Spleen (tissue), 11 donors: Measurements from ENCODE around the gene BLNK. TPM values are rescaled to one million over a fixed set of nuclear protein-coding genes. Genes with fewer than 3 reads are reported as not detected.

ENCODE experiments used
- DNase-seq: peaks from one replicate; pipeline ENCODE4 v3.0.0-alpha.2; 2020
- H3K27ac ChIP-seq, 8 donors: fragments of 200-600 bp; sonication (generic) in 7 of 8; 1 replicate in 4 of 8; 2 replicates in 4 of 8; pipeline versions ENCODE4 v1.5.0 to v1.8.0; 2016 to 2021; ENCODE audit warnings: inconsistent platforms in 4 of 8, mild to moderate bottlenecking in 4 of 8, moderate library complexity in 1 of 8
- H3K27me3 ChIP-seq, 7 donors: fragments of 200-600 bp; sonication (generic) in 6 of 7; replicated peaks in 1 of 7; 1 replicate in 4 of 7; 2 replicates in 3 of 7; pipeline versions ENCODE4 v1.5.0 to v1.8.0; 2016 to 2021; ENCODE audit warnings: inconsistent platforms in 3 of 7, mild to moderate bottlenecking in 1 of 7
- H3K36me3 ChIP-seq, 6 donors: fragments of 200-600 bp; sonication (generic) in 5 of 6; 1 replicate in 4 of 6; 2 replicates in 2 of 6; pipeline versions ENCODE4 v1.5.0 to v1.8.0; 2016 to 2021; ENCODE audit warnings: inconsistent platforms in 2 of 6
- H3K4me1 ChIP-seq, 6 donors: fragments of 200-600 bp; sonication (generic) in 5 of 6; 1 replicate in 3 of 6; 2 replicates in 3 of 6; pipeline versions ENCODE4 v1.5.0 to v1.8.0; 2016 to 2021; ENCODE audit warnings: inconsistent platforms in 3 of 6
- H3K4me3 ChIP-seq, 8 donors: fragments of 200-600 bp; sonication (generic) in 7 of 8; 1 replicate in 4 of 8; 2 replicates in 4 of 8; pipeline versions ENCODE4 v1.5.0 to v1.8.0; 2016 to 2021; ENCODE audit warnings: inconsistent platforms in 4 of 8, mild to moderate bottlenecking in 4 of 8, moderate library complexity in 2 of 8
- H3K9me3 ChIP-seq, 8 donors: fragments of 200-600 bp; sonication (generic) in 7 of 8; 1 replicate in 4 of 8; 2 replicates in 4 of 8; pipeline versions ENCODE4 v1.5.0 to v1.8.0; 2016 to 2021; ENCODE audit warnings: inconsistent platforms in 4 of 8
- POLR2A ChIP-seq, 3 donors: fragments of 450-650 bp; IDR thresholded peaks; one replicate each; pipeline ENCODE4 v1.5.1; 2017; ENCODE audit warnings: antibody characterized with exemption in 3 of 3, mild to moderate bottlenecking in 1 of 3
- POLR2AphosphoS5 ChIP-seq, 3 donors: sonication (generic); formaldehyde crosslinking; IDR thresholded peaks; one replicate each; pipeline ENCODE4 v1.5.1; 2017; ENCODE audit warnings: antibody characterized with exemption in 3 of 3
- WGBS, 5 donors: extraction: QIAGEN DNeasy Blood & Tissue Kit in 3 of 5; methylation state at CpG; one replicate each; pipeline versions ENCODE4 v1.1.5 to v1.1.7; 2013 to 2018; 5-methylcytosine and 5-hydroxymethylcytosine counted together
- intact Hi-C: fragments of 100-400 bp; cut with DNase I; formaldehyde crosslinking; loops from one replicate; pipeline ENCODE4 v1.15.0; 2023; ENCODE audit warnings: low total_unique reads
- polyA plus RNA-seq, 3 donors: library from polyadenylated mRNA; stranded (reverse); fragments of 200-250 nt; gene quantifications; one replicate each; pipeline ENCODE4 v1.2.1, GENCODE V29; 2013
- total RNA-seq, 7 donors: library from RNA; depleted of rRNA in 3 of 7; stranded (reverse); fragments of >200 nt in 3 of 7; fragmentation: NEBNext Ultra II Directional in 4 of 7; extraction: Animal tissue kit (Norgen Biotek cat#: 25700) in 4 of 7; gene quantifications; one replicate each; pipeline versions ENCODE4 v1.1.0 to v1.2.1, GENCODE V29; 2016 to 2021
- TF ChIP-seq, protein P1 (sequence below), 11 experiments: fragments of 200-600 bp in 7 of 11; fragments of 450-650 bp in 4 of 11; sonication (generic) in 4 of 11; IDR thresholded peaks in 8 of 11; conservative IDR thresholded peaks in 3 of 11; 1 replicate in 7 of 11; 2 replicates in 4 of 11; pipeline versions ENCODE4 v1.4.0 to v1.8.0; 2016 to 2021; ENCODE audit warnings: antibody characterized with exemption in 11 of 11, inconsistent platforms in 4 of 11, mild to moderate bottlenecking in 1 of 11
- donor health status: healthy with polysubstance abuse.
- donor health status: DM: no; HTN: no; CAD: no; lungs with moderate emphysema.
- donor health status: DM: no; HTN: no; CAD: no.
- donor health status: Bipolar disorder and iron deficiency.
- donor health status: healthy.
- donor health status: DM: no; HTN: no; CAD: no.
- donor health status: DM: yes; HTN: yes; CAD: no.

Gene BLNK
- total and polyA plus RNA-seq, 10 donors = 63.7 to 128 (median 91.0) TPM

DNA sequence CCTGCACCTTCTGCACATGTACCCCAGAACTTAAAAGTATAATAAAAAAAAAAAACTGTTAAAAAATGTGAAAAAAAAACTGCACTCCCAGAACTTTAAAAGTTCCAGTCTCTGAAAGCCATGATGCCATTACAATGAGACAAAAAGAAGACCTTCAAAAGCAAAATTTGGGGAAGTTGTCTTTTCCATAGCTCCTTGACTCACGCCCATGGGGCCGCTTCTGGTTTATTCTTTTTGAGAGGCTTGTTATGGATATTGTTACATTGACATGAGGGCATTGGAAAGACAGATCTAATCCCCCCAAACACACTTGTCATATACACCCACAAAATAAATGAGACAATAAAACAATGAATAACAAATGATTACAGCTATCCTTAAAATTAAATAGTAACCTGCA lies 798 bp downstream of the BLNK start:
- intact Hi-C loops = no loop called here
- WGBS, 5 donors = 45 to 65% (median 55%) methylated on average over 2 of the region's 2 CpGs
- H3K4me1 ChIP-seq = peaks cover 0 to 73% (median 25%) of the 10 kb centered on the region in 6 donors
- no peaks in the 10 kb centered on the region for H3K9me3 ChIP-seq
- peak overlapping the region; percentile 55 to 86 (median 74) for H3K27ac ChIP-seq
- peak overlapping the region; percentile 31 to 72 (median 45) for H3K4me3 ChIP-seq
- no peak for DNase-seq
- H3K27me3 ChIP-seq = no peaks in the 10 kb centered on the region
- TF ChIP-seq, protein P1, sequence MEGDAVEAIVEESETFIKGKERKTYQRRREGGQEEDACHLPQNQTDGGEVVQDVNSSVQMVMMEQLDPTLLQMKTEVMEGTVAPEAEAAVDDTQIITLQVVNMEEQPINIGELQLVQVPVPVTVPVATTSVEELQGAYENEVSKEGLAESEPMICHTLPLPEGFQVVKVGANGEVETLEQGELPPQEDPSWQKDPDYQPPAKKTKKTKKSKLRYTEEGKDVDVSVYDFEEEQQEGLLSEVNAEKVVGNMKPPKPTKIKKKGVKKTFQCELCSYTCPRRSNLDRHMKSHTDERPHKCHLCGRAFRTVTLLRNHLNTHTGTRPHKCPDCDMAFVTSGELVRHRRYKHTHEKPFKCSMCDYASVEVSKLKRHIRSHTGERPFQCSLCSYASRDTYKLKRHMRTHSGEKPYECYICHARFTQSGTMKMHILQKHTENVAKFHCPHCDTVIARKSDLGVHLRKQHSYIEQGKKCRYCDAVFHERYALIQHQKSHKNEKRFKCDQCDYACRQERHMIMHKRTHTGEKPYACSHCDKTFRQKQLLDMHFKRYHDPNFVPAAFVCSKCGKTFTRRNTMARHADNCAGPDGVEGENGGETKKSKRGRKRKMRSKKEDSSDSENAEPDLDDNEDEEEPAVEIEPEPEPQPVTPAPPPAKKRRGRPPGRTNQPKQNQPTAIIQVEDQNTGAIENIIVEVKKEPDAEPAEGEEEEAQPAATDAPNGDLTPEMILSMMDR (IDR thresholded peaks at IDR 0.05 in 8 of 11, conservative IDR thresholded peaks at IDR 0.05 in 3 of 11) = no peak
- TF ChIP-seq POLR2AphosphoS5 (IDR thresholded peaks at IDR 0.05) (no peak), POLR2A (IDR thresholded peaks at IDR 0.05) (no peak)
- H3K36me3 ChIP-seq = peaks cover 0 to 11% (median 0%) of the 10 kb centered on the region in 6 donors

DNA sequence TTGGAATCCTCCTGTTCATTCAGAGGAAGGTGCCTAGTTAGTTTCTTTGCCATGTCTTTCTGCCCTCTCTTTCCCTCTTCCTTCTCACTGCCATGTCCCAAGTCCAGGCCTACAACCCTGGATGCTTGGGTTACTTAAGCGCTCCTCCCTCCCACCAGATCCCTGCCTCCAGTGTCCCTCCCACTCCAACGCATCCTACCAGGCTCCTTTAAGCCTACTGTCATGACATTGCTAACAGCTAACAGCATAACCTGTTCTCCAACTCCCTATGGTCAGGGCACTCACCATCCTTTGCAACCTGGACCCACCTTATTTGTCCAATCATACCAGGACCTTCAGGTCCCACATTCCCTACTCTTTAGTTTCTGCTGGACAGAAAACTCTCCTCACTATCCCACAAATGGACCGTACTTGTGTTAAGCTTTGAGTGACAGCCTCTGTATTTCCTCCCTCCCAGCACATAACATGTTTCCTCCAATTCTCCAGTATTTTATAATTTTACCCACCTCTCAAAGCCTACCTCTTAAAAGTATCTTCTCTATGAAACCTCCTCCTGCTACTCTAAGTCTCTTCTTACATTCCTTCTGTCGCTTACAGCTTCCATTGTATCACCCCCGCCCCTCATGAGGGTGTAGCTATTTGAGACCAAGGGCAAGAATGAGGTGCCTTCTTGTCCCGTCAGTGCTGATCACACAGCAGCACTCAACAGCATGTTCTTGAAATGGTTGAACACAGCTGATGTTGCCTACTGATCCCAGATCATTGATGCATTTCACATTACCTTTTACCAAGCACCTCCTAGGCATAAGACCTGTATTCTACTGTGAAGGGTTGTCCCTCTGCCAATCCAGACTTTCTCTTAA lies 1.7 kb downstream of the BLNK start:
- TF ChIP-seq POLR2A (IDR thresholded peaks at IDR 0.05) (no peak), POLR2AphosphoS5 (IDR thresholded peaks at IDR 0.05) (peak in 1 of 3 donors; percentile 24)
- TF ChIP-seq, protein P1 (IDR thresholded peaks at IDR 0.05 in 8 of 11, conservative IDR thresholded peaks at IDR 0.05 in 3 of 11) = no peak
- no peak for DNase-seq
- H3K27me3 ChIP-seq = no peaks in the 10 kb centered on the region
- H3K9me3 ChIP-seq = no peaks in the 10 kb centered on the region
- WGBS, 5 donors = 62 to 78% (median 70%) methylated on average over 6 of the region's 6 CpGs
- peaks cover 0 to 11% (median 0%) of the 10 kb centered on the region in 6 donors for H3K36me3 ChIP-seq
- peak overlapping the region; percentile 42 to 86 (median 74) for H3K27ac ChIP-seq
- intact Hi-C loops = no loop called here
- peaks cover 0 to 77% (median 26%) of the 10 kb centered on the region in 6 donors for H3K4me1 ChIP-seq
- H3K4me3 ChIP-seq = peak overlapping the region; percentile 31 to 72 (median 45)

DNA sequence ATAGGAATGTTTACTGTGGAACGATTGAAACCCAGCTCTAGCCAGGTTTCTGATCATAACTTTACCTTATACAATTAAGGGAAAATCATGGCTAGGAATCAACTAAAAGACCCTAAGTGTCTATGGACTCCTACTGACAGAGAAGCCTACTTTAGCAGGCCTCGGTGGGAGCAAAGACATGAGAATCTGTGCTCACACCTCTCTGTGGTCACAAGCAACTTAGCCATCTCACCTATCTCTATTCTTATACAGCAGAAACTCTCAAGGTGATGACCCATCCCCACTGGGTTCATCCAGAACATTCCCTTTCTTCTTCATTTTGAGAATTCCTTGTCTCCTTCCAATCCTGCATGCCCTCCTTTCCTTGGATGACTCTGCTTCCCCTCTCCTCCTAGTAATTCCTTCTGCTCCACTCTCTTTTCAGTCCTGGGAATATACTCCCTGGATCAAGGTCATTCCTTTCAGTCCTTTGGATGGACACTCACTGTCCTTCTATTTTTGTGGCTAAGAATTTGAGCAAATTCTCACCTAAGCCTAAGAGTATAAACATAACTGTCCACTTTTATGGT lies 2.9 kb downstream of the BLNK start:
- WGBS, 5 donors = 69 to 80% (median 74%) methylated on average over 2 of the region's 2 CpGs
- intact Hi-C loops = no loop called here
- Histone ChIP-seq H3K36me3 (peaks cover 0 to 11% (median 0%) of the 10 kb centered on the region in 6 donors), H3K4me1 (peaks cover 0 to 79% (median 27%) of the 10 kb centered on the region in 6 donors), H3K27me3 (no peaks in the 10 kb centered on the region), H3K27ac (peak overlapping the region in 3 of 8 donors; percentile 80 to 86 (median 85)), H3K9me3 (no peaks in the 10 kb centered on the region), H3K4me3 (peak overlapping the region in 7 of 8 donors; percentile 31 to 72 (median 47))
- DNase-seq = no peak
- TF ChIP-seq, protein P1 (IDR thresholded peaks at IDR 0.05 in 8 of 11, conservative IDR thresholded peaks at IDR 0.05 in 3 of 11) = no peak
- TF ChIP-seq POLR2A (IDR thresholded peaks at IDR 0.05) = no peak
- no peak for TF ChIP-seq POLR2AphosphoS5 (IDR thresholded peaks at IDR 0.05)

DNA sequence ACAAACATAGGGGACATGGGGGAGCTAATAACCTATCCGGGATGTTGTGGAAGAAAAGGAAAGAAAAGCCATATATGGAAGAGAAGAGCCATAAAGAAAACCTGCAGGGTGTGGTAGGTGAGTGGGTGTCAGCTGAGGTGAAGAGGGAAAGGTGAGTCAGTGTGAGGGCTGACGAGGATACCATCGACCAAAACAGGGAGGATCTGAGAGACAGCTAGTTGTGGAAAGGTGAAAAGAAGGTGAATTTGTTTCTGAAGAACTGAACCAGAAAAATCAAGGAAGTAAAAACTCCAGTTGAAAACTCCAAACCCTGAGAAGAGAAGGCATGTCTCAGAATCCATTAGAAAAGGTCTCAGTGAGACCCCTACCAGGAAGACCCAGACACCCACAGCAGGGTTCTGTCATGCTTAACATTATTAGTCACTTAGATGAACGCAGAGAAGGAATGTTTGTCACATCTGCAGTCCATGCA lies 4.1 kb downstream of the BLNK start:
- H3K4me3 ChIP-seq = peak overlapping the region in 4 of 8 donors; percentile 43 to 72 (median 50)
- DNase-seq = no peak
- peaks cover 0 to 11% (median 0%) of the 10 kb centered on the region in 6 donors for H3K36me3 ChIP-seq
- TF ChIP-seq POLR2A (IDR thresholded peaks at IDR 0.05) = no peak
- H3K4me1 ChIP-seq = peaks cover 0 to 79% (median 28%) of the 10 kb centered on the region in 6 donors
- intact Hi-C loops = no loop called here
- H3K9me3 ChIP-seq = no peaks in the 10 kb centered on the region
- H3K27me3 ChIP-seq = no peaks in the 10 kb centered on the region
- WGBS, 5 donors = 61 to 78% (median 67%) methylated on average over 4 of the region's 4 CpGs
- peak overlapping the region in 2 of 8 donors; percentile 30 to 86 for H3K27ac ChIP-seq
